ENCODE measurements around the gene ZBTB22.
"Not testable (repeated sequence)": the region's sequence is repeated elsewhere in the genome, so short reads cannot be mapped to it uniquely, and the experiment has no call there.

- TF ChIP-seq, protein P1, sequence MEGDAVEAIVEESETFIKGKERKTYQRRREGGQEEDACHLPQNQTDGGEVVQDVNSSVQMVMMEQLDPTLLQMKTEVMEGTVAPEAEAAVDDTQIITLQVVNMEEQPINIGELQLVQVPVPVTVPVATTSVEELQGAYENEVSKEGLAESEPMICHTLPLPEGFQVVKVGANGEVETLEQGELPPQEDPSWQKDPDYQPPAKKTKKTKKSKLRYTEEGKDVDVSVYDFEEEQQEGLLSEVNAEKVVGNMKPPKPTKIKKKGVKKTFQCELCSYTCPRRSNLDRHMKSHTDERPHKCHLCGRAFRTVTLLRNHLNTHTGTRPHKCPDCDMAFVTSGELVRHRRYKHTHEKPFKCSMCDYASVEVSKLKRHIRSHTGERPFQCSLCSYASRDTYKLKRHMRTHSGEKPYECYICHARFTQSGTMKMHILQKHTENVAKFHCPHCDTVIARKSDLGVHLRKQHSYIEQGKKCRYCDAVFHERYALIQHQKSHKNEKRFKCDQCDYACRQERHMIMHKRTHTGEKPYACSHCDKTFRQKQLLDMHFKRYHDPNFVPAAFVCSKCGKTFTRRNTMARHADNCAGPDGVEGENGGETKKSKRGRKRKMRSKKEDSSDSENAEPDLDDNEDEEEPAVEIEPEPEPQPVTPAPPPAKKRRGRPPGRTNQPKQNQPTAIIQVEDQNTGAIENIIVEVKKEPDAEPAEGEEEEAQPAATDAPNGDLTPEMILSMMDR (IDR thresholded peaks at IDR 0.05) = not testable (repeated sequence)
- not testable (repeated sequence) for TF ChIP-seq POLR2A, POLR2AphosphoS5 (IDR thresholded peaks at IDR 0.05)
These were observed 26.0 kb upstream of the ZBTB22 start for GRCh38 chr6:33343606-33343952.

All from prostate gland (tissue), 2 donors.